ENCODE data around the gene CKB.

CKB gene

DNA sequence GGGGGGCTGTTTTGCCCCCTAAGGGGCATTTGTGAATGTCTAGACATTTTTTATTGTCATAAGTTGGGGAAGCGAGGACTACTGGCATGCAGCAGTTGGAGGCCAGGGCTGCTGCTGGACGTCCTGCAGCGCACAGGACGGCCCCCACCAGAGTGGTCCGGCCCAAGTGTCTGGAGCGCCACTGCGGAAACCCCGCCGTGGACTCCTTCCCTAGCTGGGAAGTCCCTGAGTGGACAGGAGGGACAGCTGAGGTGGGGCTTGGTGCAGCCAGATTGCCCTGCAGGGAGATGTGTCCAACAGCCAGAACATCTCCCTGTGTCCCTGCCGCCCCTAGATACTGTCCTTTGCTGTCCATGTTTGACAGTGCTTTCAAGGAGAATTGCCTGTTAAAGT is 5.5 kb downstream of the CKB start:
- Histone ChIP-seq H3K9me2 (replicated peaks; ENCODE audit: insufficient read depth, low read length) (no peaks in the 10 kb centered on the region), H3K4me3 (ENCODE audit: insufficient read depth, low read length, poor library complexity, severe bottlenecking) (no peak overlapping the region), H3K36me3 (ENCODE audit: low read length) (no peaks in the 10 kb centered on the region), H3K27ac (ENCODE audit: low read depth, low read length) (no peak overlapping the region), H3K4me2 (ENCODE audit: low read depth, low read length, poor library complexity, severe bottlenecking) (no peak overlapping the region), H3K27me3 (ENCODE audit: low read length) (no peaks in the 10 kb centered on the region), H3K9me3 (ENCODE audit: insufficient read depth, low read length) (no peaks in the 10 kb centered on the region), H3K9ac (ENCODE audit: low read length) (no peak overlapping the region), H3K79me2 (ENCODE audit: insufficient read depth, low read length) (no peaks in the 10 kb centered on the region), H4K20me1 (ENCODE audit: low read depth, low read length) (no peaks in the 10 kb centered on the region), H2AFZ (ENCODE audit: low read depth, low read length, severe bottlenecking) (no peak overlapping the region), H3F3A (ENCODE audit: insufficient read depth) (0 out of 2 replicates have a peak, but pooled peaks cover 8% of the 10 kb centered on the region)
- TF ChIP-seq EZH2phosphoT487 (conservative IDR thresholded peaks at IDR 0.05; ENCODE audit: low read length) (no peak), CTCF (IDR thresholded peaks at IDR 0.05; ENCODE audit: insufficient read depth, low read length, poor library complexity, severe bottlenecking) (no peak)

GRCh38 chr14:103516426-103517173 is 6.0 kb downstream of the CKB start:
- no peaks in the 10 kb centered on the region for H3K36me3 ChIP-seq (ENCODE audit: low read length)
- H3K79me2 ChIP-seq (ENCODE audit: insufficient read depth, low read length), result no peaks in the 10 kb centered on the region
- 0 out of 2 replicates have a peak, but pooled peaks cover 8% of the 10 kb centered on the region for H3F3A ChIP-seq (ENCODE audit: insufficient read depth)
- no peaks in the 10 kb centered on the region for H4K20me1 ChIP-seq (ENCODE audit: low read depth, low read length)
- no peak overlapping the region for H3K27ac ChIP-seq (ENCODE audit: low read depth, low read length)
- H3K4me3 ChIP-seq (ENCODE audit: insufficient read depth, low read length, poor library complexity, severe bottlenecking), result no peak overlapping the region
- H3K27me3 ChIP-seq (ENCODE audit: low read length), result no peaks in the 10 kb centered on the region
- no peak overlapping the region for H2AFZ ChIP-seq (ENCODE audit: low read depth, low read length, severe bottlenecking)
- H3K9me2 ChIP-seq (replicated peaks; ENCODE audit: insufficient read depth, low read length), result no peaks in the 10 kb centered on the region
- H3K9ac ChIP-seq (ENCODE audit: low read length), result no peak overlapping the region
- no peaks in the 10 kb centered on the region for H3K9me3 ChIP-seq (ENCODE audit: insufficient read depth, low read length)
- H3K4me2 ChIP-seq (ENCODE audit: low read depth, low read length, poor library complexity, severe bottlenecking), result no peak overlapping the region
- TF ChIP-seq CTCF (IDR thresholded peaks at IDR 0.05; ENCODE audit: insufficient read depth, low read length, poor library complexity, severe bottlenecking) (no peak), EZH2phosphoT487 (conservative IDR thresholded peaks at IDR 0.05; ENCODE audit: low read length) (no peak)

GRCh38 chr14:103514596-103515421 is 7.8 kb downstream of the CKB start:
- no peaks in the 10 kb centered on the region for H4K20me1 ChIP-seq (ENCODE audit: low read depth, low read length)
- no peaks in the 10 kb centered on the region for H3K9me3 ChIP-seq (ENCODE audit: insufficient read depth, low read length)
- H3K79me2 ChIP-seq (ENCODE audit: insufficient read depth, low read length), result no peaks in the 10 kb centered on the region
- H3K4me2 ChIP-seq (ENCODE audit: low read depth, low read length, poor library complexity, severe bottlenecking), result no peak overlapping the region
- H3K4me3 ChIP-seq (ENCODE audit: insufficient read depth, low read length, poor library complexity, severe bottlenecking), result no peak overlapping the region
- H3K27ac ChIP-seq (ENCODE audit: low read depth, low read length), result no peak overlapping the region
- TF ChIP-seq CTCF (IDR thresholded peaks at IDR 0.05; ENCODE audit: insufficient read depth, low read length, poor library complexity, severe bottlenecking) (no peak), EZH2phosphoT487 (conservative IDR thresholded peaks at IDR 0.05; ENCODE audit: low read length) (no peak)
- H3K27me3 ChIP-seq (ENCODE audit: low read length), result no peaks in the 10 kb centered on the region
- H2AFZ ChIP-seq (ENCODE audit: low read depth, low read length, severe bottlenecking), result no peak overlapping the region
- no peaks in the 10 kb centered on the region for H3F3A ChIP-seq (ENCODE audit: insufficient read depth)
- H3K36me3 ChIP-seq (ENCODE audit: low read length), result no peaks in the 10 kb centered on the region
- no peak overlapping the region for H3K9ac ChIP-seq (ENCODE audit: low read length)
- no peaks in the 10 kb centered on the region for H3K9me2 ChIP-seq (replicated peaks; ENCODE audit: insufficient read depth, low read length)

Data from SU-DHL-6 (cell line).